HEK293 (cell line): ENCODE measurements around the gene STARD3.

ENCODE experiments used
- CTCF ChIP-seq: fragments of 450-650 bp; formaldehyde crosslinking; IDR thresholded peaks from 2 replicates; pipeline ENCODE4 v1.5.1; 2016; ENCODE audit warnings: missing biosample characterization, missing genetic modification characterization
- GLIS2 ChIP-seq: fragments of 450-650 bp; formaldehyde crosslinking; IDR thresholded peaks from 2 replicates; pipeline ENCODE4 v1.5.1; 2016; ENCODE audit warnings: missing biosample characterization, missing genetic modification characterization
- KLF1 ChIP-seq: fragments of 450-650 bp; formaldehyde crosslinking; IDR thresholded peaks from 2 replicates; pipeline ENCODE4 v1.5.1; 2016; ENCODE audit warnings: missing biosample characterization, missing genetic modification characterization
- KLF7 ChIP-seq: fragments of 450-650 bp; formaldehyde crosslinking; IDR thresholded peaks from 2 replicates; pipeline ENCODE4 v1.5.1; 2016; ENCODE audit warnings: missing biosample characterization, missing genetic modification characterization, borderline replicate concordance
- PATZ1 ChIP-seq: fragments of 450-650 bp; formaldehyde crosslinking; IDR thresholded peaks from 2 replicates; pipeline ENCODE4 v1.5.1; 2016; ENCODE audit warnings: missing biosample characterization, missing genetic modification characterization
- SCRT1 ChIP-seq: fragments of 450-650 bp; formaldehyde crosslinking; IDR thresholded peaks from 2 replicates; pipeline ENCODE4 v1.5.1; 2016; ENCODE audit warnings: missing biosample characterization, missing genetic modification characterization, borderline replicate concordance
- SCRT2 ChIP-seq: fragments of 450-650 bp; formaldehyde crosslinking; IDR thresholded peaks from 2 replicates; pipeline ENCODE4 v1.5.1; 2016; ENCODE audit warnings: missing biosample characterization, missing genetic modification characterization
- SP3 ChIP-seq: fragments of 450-650 bp; formaldehyde crosslinking; IDR thresholded peaks from 2 replicates; pipeline ENCODE4 v1.5.1; 2016; ENCODE audit warnings: missing biosample characterization, missing genetic modification characterization
- YY2 ChIP-seq: fragments of 450-650 bp; formaldehyde crosslinking; IDR thresholded peaks from 2 replicates; pipeline ENCODE4 v1.5.1; 2016; ENCODE audit warnings: missing biosample characterization, missing genetic modification characterization
- ZBTB10 ChIP-seq: fragments of 450-650 bp; formaldehyde crosslinking; IDR thresholded peaks from 2 replicates; pipeline ENCODE4 v1.5.1; 2016; ENCODE audit warnings: missing biosample characterization, missing genetic modification characterization
- ZBTB7A ChIP-seq: fragments of 450-650 bp; formaldehyde crosslinking; IDR thresholded peaks from 2 replicates; pipeline ENCODE4 v1.5.1; 2016; ENCODE audit warnings: low read depth, missing biosample characterization, missing genetic modification characterization
- ZFP3 ChIP-seq: fragments of 450-650 bp; formaldehyde crosslinking; IDR thresholded peaks from 2 replicates; pipeline ENCODE4 v1.5.1; 2016; ENCODE audit warnings: low read depth, missing biosample characterization, missing genetic modification characterization
- ZNF18 ChIP-seq: fragments of 450-650 bp; formaldehyde crosslinking; IDR thresholded peaks from 2 replicates; pipeline ENCODE4 v1.5.1; 2016; ENCODE audit warnings: missing biosample characterization, missing genetic modification characterization
- ZNF2 ChIP-seq: fragments of 450-650 bp; formaldehyde crosslinking; IDR thresholded peaks from 2 replicates; pipeline ENCODE4 v1.5.1; 2016; ENCODE audit warnings: missing biosample characterization, missing genetic modification characterization
- ZNF223 ChIP-seq: fragments of 450-650 bp; formaldehyde crosslinking; IDR thresholded peaks from 2 replicates; pipeline ENCODE4 v1.5.1; 2016; ENCODE audit warnings: missing biosample characterization, missing genetic modification characterization
- ZNF239 ChIP-seq: fragments of 450-650 bp; formaldehyde crosslinking; IDR thresholded peaks from 2 replicates; pipeline ENCODE4 v1.5.1; 2016; ENCODE audit warnings: missing biosample characterization, missing genetic modification characterization
- ZNF24 ChIP-seq: fragments of 450-650 bp; formaldehyde crosslinking; IDR thresholded peaks from 2 replicates; pipeline ENCODE4 v1.5.1; 2016; ENCODE audit warnings: missing biosample characterization, missing genetic modification characterization
- ZNF292 ChIP-seq: fragments of 450-650 bp; formaldehyde crosslinking; IDR thresholded peaks from 2 replicates; pipeline ENCODE4 v1.5.1; 2016; ENCODE audit warnings: low read depth, missing biosample characterization, missing genetic modification characterization, borderline replicate concordance
- ZNF324 ChIP-seq: fragments of 450-650 bp; formaldehyde crosslinking; IDR thresholded peaks from 2 replicates; pipeline ENCODE4 v1.5.1; 2016; ENCODE audit warnings: missing biosample characterization, missing genetic modification characterization
- ZNF350 ChIP-seq: fragments of 450-650 bp; formaldehyde crosslinking; IDR thresholded peaks from 2 replicates; pipeline ENCODE4 v1.5.0; 2017; ENCODE audit warnings: missing biosample characterization, mild to moderate bottlenecking, missing genetic modification characterization
- ZNF398 ChIP-seq: fragments of 450-650 bp; formaldehyde crosslinking; IDR thresholded peaks from 2 replicates; pipeline ENCODE4 v1.5.1; 2017; ENCODE audit warnings: missing biosample characterization, missing genetic modification characterization
- ZNF404 ChIP-seq: fragments of 450-650 bp; formaldehyde crosslinking; IDR thresholded peaks from 2 replicates; pipeline ENCODE4 v1.5.1; 2017; ENCODE audit warnings: missing biosample characterization, missing genetic modification characterization
- ZNF560 ChIP-seq: fragments of 450-650 bp; formaldehyde crosslinking; IDR thresholded peaks from 2 replicates; pipeline ENCODE4 v1.5.1; 2017; ENCODE audit warnings: missing biosample characterization, missing genetic modification characterization, borderline replicate concordance
- ZNF624 ChIP-seq: fragments of 450-650 bp; formaldehyde crosslinking; IDR thresholded peaks from 2 replicates; pipeline ENCODE4 v1.5.1; 2017; ENCODE audit warnings: missing biosample characterization, missing genetic modification characterization
- ZNF768 ChIP-seq: fragments of 450-650 bp; formaldehyde crosslinking; IDR thresholded peaks from 2 replicates; pipeline ENCODE4 v1.5.1; 2018; ENCODE audit warnings: missing biosample characterization, mild to moderate bottlenecking, missing genetic modification characterization
- ZNF777 ChIP-seq: fragments of 450-650 bp; formaldehyde crosslinking; IDR thresholded peaks from 2 replicates; pipeline ENCODE4 v1.5.1; 2017; ENCODE audit warnings: missing biosample characterization, missing genetic modification characterization, borderline replicate concordance
- ZNF785 ChIP-seq: fragments of 450-650 bp; formaldehyde crosslinking; IDR thresholded peaks from 2 replicates; pipeline ENCODE4 v1.5.1; 2016; ENCODE audit warnings: missing biosample characterization, missing genetic modification characterization
- ZNF843 ChIP-seq: fragments of 450-650 bp; formaldehyde crosslinking; IDR thresholded peaks from 2 replicates; pipeline ENCODE4 v1.5.1; 2016; ENCODE audit warnings: missing biosample characterization, missing genetic modification characterization
- ZXDB ChIP-seq: fragments of 450-650 bp; formaldehyde crosslinking; IDR thresholded peaks from 2 replicates; pipeline ENCODE4 v1.5.1; 2016; ENCODE audit warnings: missing biosample characterization, missing genetic modification characterization

The STARD3 gene

GRCh38 chr17:39653662-39654331 lies 16.9 kb downstream of the STARD3 start (continued):
- no peak for TF ChIP-seq PATZ1
- no peak for TF ChIP-seq ZFP3
- TF ChIP-seq SCRT1 (tag by site-specific recombination) = peak; percentile 69; the same call in 1 of the 2 replicates
- TF ChIP-seq ZBTB7A (tag by site-specific recombination) = no peak
- no peak for TF ChIP-seq ZNF777
- TF ChIP-seq YY2 = no peak
- peak; percentile 64 for TF ChIP-seq CTCF (tag by site-specific recombination)
- TF ChIP-seq ZNF843 = no peak
- no peak for TF ChIP-seq ZNF223 (tag by site-specific recombination)
- 0 out of 2 replicates have a peak, but pooled peaks have one; percentile 22 for TF ChIP-seq ZNF2 (tag by site-specific recombination)
- TF ChIP-seq SP3 (tag by site-specific recombination) = no peak
- no peak for TF ChIP-seq ZNF350 (tag by site-specific recombination)
- no peak for TF ChIP-seq ZNF560 (tag by site-specific recombination)
- no peak for TF ChIP-seq ZNF785 (tag by site-specific recombination)
- no peak for TF ChIP-seq ZNF768 (tag by site-specific recombination)
- peak; percentile 79 for TF ChIP-seq SCRT2 (tag by site-specific recombination)
- no peak for TF ChIP-seq ZNF292 (tag by site-specific recombination)
- TF ChIP-seq GLIS2 (tag by site-specific recombination) = no peak
- no peak for TF ChIP-seq ZNF624
- TF ChIP-seq ZNF239 = no peak
- TF ChIP-seq ZNF324 = no peak
- no peak for TF ChIP-seq KLF7
- 0 out of 2 replicates have a peak, but pooled peaks have one; percentile 0 for TF ChIP-seq KLF1 (tag by site-specific recombination)
- no peak for TF ChIP-seq ZNF398 (tag by site-specific recombination)
- TF ChIP-seq ZXDB (tag by site-specific recombination) = no peak
- TF ChIP-seq ZBTB10 = no peak
- TF ChIP-seq ZNF24 (tag by site-specific recombination) = peak; percentile 91
- TF ChIP-seq ZNF18 (tag by site-specific recombination) = no peak
- TF ChIP-seq ZNF404 (tag by site-specific recombination) = no peak
